CD4-positive, alpha-beta T cell treated with Interleukin-12 subunit alpha and Interleukin-12 subunit beta, for 1 hour (primary cell): Measurements from ENCODE around the gene DCAF16.
"Not testable (repeated sequence)": the region's sequence is repeated elsewhere in the genome, so short reads cannot be mapped to it uniquely, and the experiment has no call there.

Source experiments
- DNase-seq: peaks from one replicate; pipeline ENCODE4 v3.0.0-alpha.2; 2020

Gene DCAF16

DNA sequence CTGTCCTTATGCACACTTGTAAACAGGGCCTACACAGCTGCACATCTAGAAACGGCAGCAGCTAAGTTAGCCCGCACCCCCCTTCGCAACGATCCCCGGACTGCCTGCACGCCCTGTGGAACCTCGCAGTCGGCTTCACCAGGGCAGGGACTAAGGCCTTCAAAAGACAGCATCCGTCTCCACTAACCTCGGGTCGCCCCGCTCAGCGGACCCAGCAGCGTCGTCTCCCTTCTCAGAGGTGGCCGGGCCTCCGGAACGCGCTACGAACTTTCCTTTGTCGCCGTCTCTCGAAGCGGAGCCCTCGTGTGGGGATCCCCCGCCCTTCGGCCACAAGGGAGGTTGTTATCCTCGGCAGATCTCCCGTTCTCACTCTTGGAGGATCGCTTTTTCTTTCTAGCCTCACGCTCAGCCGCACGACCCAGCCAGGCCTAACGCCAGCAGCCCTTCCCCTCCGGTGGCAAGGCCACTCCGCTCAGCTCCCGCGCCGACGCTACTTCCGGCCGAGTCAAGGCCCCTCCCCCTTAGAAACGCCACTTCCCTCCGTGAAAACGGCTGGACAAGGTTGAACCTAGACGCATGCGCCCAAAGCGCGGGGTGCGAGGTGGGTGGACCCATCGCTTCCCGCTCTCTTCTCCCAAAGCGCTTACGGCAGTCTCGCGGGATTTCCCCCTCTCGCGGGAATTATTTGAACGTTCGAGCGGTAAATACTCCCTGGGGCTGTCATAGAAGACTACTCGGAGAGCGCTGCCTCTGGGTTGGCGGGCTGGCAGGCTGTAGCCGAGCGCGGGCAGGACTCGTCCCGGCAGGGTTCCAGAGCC is at the start of gene DCAF16, which contains the start of gene NCAPG:
TSS of gene DCAF16 (minus strand) at position 498 of the 818 bp plus-strand sequence. CDS start 6,616 bp downstream, outside the sequence.
TSS of gene NCAPG (plus strand) at position 720 of the 818 bp plus-strand sequence. CDS start 99 bp downstream, outside the sequence.
- peak; percentile 99 for DNase-seq

DNA sequence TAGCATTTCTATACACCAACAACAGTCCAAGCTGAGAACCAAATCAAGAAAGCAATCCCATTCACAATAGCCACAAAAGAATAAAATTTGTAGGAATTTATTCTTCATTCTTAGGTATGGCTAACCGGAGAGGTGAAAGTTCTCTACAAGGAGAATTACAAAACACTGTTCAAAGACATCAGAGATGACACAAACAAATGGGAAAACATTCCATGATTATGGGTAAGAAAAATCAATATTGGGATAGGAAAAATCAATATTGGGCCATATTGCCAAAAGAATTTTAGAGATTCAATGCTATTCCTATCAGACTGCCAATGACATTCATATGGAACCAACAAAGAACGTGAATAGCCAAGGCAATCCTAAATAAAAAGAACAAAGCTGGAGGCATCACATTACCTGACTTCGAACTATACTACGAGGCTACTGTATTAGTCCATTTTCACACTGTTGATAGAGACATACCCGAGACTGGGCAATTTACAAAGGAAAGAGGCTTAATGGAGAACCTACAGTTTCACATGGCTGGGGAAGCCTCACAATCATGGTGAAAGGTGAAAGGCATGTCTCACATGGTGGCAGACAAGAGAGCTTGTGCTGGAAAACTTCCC is 49.3 kb upstream of the DCAF16 start:
- no peak for DNase-seq

DNA sequence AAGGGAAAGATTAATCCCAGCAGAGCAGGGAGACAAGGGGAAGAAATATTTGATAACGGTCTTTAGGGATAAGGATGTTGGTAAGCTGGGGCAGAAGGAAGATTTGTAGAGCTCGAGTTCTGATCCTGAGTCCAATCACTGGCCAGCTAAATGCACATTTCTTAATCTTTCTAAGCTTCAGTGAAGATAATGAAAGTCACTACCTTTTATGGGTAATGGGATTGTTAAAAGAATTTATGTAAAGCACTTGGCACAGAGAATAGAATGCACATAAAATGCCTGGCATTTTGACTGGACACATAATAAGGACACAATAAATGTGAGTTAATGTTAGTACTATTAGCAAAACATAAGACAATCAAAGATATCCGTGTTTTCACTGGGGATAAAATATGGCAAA is 43.5 kb upstream of the DCAF16 start:
- DNase-seq, result no peak

DNA sequence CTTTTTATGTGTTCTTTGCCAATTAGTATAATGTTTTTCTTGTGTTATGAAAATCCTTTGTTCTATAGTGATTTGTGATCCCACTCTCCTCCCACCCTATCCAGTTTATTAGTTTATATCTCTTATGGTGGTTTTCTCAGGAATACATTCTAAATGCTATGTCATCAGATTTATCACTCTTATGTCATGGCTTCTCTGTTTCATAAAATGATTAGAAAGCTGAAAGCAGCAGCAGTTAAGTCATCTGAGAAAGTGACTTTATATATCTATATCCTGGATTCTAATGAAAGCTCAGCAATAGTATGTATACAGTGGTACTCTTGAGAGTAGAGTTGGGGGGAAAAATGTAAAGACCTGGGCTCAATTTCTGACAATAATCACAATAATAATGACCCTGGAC is 41.4 kb upstream of the DCAF16 start:
- DNase-seq, result no peak

DNA sequence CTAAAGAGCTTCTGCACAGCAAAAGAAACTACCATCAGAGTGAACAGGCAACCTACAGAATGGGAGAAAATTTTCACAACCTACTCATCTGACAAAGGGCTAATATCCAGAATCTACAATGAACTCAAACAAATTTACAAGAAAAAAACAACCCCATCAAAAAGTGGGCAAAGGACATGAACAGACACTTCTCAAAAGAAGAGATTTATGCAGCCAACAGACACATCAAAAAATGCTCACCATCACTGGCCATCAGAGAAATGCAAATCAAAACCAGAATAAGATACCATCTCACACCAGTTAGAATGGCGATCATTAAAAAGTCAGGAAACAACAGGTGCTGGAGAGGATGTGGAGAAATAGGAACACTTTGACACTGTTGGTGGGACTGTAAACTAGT is 39.7 kb upstream of the DCAF16 start:
- DNase-seq, result not testable (repeated sequence)

DNA sequence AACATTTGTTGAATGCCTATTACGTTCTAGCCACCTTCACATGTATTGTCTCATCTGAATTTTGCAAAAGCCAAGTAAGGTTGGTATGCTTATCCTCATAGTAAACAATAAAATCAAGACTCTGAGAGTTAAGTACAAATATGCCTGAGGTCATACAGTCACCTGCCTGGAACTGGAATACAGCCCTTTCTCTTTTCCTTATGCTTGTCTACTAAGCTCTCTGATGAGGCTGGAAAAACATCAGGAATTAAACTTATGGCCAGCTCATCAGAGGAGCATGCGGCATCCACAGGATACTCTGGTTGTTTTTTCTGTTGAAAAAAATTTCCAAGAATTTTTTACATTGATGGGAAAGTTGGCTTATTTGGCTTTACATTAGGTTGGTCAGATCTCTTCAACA is 35.7 kb upstream of the DCAF16 start:
- no peak for DNase-seq

DNA sequence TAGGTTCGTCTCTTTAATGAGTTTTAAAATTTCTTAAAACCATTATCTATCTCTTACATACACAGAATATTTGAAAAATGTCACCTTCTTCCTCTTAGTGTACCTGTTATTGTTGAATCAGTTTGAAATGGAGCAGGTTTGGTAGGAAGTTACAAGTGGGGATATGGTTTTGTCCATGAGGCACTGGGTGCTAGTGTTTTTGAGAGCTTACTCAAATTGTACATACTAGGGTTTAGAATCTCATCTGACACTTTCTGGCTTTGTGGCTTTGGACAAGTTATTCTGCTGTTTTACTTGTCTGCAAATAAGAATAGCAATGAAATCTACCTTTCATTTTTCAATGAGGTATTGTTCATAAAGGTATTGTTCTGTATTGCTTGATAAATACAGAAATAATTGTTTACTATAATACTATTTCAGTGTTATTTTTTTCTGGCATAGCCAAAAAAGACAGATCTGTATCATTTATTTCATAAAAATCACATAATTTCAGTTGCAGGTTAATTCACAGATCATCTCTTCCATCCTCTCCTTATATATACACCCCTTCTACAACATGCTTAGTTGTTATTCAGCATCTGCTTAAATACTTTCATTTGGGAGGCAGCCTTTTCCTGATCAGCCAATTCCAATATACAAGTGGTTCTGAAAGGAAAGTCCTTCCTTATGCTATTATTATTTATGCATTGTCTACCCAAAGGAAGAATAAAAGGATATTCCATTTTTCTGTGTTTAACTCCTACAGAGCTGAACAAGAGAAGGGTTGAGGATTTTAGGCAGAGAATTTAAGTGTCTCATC is 13.5 kb upstream of the DCAF16 start:
- DNase-seq, result no peak

DNA sequence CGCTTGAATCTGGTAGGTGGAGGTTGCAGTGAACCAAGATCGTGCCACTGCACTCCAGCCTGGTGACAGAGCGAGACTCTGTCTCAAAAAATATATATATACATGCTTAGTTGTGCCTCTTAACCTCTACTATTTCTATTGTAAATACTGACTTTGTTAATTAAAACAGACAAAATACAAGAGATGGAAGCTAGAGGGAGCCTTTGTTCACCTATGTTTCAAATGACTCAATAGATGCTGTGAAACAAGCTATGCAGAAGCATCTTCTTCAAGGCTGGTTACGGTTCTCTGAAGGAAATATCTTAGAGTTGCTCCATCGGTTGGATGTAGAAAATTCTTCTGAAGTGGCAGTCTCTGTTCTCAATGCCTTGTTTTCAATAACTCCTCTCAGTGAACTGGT is 6.5 kb upstream of the DCAF16 start:
- DNase-seq, result peak; percentile 65

DNA sequence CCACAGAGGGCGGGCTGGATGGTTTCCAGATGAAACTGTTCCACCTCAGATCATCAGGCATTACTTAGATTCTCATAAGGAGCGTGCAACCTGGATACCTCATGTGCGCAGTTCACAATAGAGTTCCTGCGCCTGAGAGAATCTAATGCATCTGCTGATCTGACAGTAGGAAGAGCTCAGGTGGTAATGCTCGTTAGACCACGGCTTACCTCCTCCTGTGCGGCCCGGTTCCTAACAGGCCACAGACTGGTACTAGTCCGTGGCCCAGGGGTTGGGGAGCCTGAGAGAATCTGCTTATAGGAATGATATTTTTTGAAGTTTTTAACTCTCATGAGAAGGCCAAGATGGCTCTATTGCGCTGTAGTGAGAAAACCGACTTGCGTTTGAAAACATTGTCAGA is 5.6 kb upstream of the DCAF16 start:
- DNase-seq, result no peak

DNA sequence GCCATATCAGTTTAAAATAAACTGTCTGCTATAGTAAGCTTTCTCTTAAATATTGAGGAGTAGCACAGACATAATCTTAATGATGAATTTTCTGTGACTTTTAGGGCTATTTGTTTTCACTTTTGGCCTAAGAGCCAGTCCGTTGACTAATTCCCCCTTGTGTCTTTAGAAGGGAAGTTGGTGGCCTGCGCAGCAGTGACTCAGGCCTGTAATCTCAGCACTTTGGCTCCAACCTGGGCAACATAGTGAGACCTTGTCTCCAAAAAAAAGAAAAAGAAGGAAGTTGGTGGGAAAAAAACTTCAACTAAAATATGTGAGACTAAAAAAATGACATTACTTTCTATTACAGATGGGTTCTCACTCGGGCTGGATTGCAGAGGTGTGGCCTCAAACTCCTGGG is 3.6 kb upstream of the DCAF16 start:
- DNase-seq, result no peak

DNA sequence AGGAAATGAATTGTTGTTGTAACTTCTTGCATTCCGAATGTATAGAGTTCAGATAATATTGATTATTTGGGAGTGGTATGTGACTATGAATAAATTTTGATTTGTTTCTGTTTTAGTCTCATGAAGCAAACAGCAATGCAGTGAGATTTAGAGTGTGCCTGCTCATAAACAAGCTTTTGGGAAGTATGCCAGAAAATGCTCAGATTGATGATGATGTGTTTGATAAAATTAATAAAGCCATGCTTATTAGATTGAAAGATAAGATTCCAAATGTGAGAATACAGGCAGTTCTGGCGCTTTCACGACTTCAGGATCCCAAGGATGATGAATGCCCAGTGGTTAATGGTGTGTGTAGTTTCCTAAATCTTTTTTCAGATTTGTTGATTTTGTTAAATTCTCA is 2.2 kb upstream of the DCAF16 start:
- no peak for DNase-seq

DNA sequence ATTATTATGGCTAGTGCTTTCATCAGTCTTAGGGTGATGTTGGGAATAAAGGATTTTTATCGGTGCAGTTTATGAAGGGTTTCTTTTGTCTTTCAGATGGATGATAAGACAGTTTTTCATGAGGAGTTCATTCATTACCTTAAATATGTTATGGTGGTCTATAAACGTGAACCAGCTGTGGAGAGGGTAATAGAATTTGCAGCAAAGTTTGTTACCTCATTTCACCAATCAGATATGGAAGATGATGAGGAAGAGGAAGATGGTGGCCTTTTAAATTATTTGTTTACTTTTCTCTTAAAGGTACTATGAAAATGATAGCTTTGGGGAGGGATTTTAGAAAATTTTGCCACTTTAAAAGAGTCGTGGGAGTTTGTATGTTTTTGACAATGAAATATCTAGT is 1.6 kb upstream of the DCAF16 start:
- no peak for DNase-seq

DNA sequence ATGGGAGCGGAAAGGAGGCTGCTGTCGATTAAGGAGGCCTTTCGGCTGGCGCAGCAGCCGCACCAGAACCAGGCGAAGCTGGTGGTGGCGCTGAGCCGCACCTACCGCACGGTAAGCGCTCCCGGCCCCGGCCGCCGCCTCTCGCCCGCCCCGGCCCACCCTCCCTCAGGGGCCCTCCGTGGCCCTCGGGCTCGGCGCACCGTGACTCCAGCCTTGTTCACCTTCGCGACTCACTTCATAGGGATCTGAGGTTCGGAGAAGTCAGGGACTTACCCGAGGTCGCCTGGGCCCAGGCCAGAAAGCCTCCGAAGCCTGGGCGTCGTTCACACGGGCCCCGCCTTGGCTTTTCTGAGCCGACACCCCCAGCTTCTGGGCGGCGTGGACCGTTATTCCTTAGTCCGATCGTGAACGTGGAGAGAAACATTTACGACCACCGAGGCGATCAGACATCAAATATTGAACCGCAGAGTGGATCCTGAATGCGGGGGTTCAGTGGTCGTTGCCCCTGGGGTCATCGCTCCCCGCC is 584 bp upstream of the DCAF16 start:
- DNase-seq, result no peak

DNA sequence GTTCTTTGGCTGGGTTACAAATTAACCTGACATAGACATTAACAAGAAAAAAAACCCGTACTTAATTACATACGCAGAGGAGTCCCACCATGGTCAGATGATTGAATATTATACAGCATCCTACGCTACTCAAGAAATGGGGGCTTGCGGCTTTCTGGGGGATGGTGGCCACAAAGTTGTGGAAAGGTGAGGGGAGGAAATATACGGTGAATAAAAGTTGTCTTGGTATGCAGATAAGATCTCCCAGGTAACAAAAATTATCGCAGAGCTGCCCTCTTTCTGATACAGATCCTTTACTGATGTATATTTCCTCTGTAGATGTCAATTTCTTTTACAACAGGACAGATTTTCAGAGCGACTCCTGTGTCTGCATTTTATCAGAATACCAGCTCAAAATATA is 890 bp downstream of the DCAF16 start:
- peak; percentile 20 for DNase-seq

DNA sequence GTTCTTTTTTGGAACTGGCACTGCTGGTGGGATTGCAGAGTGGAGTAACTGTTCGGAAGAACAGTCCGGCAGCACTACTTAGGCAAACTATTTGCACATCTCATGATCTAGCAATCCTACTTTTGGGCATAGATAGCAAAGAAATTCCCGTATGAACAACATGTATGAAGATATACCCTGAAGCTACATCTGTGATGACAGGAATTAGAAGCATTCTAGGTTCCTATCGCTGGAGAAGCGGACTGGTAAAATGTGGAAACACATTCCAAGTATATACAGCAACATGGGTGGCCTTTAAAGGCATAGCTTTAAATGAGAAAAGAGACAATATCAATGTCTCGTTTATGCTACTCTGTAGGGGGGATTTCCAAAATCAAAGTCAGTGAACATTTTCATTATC is 3.1 kb downstream of the DCAF16 start:
- no peak for DNase-seq

DNA sequence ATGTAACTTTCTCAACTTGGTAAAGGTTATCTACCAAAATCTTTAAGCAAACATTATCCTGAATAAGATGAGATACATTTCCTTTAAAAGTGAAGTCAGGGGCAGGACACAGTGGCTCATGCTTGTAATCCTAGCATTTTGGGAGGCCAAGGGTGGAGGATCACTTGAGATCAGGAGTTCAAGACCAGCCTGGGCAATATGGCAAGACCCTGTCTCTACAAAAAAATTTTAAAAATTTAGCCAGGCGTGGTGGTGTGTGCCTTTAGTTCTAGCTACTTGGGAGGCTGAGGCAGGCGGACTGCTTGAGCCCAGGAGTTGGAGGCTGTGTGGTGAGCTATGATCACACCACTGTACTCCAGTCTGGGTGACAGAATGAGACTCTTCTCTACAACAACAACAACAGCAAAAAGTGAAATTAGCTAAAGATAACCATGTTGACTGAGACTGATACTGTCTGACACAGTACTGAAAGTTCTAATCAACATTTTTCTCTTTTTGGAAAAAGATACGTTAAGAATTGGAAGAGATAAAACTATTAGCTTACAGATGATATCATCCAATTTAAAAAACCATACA is 4.9 kb downstream of the DCAF16 start:
- DNase-seq, result no peak

DNA sequence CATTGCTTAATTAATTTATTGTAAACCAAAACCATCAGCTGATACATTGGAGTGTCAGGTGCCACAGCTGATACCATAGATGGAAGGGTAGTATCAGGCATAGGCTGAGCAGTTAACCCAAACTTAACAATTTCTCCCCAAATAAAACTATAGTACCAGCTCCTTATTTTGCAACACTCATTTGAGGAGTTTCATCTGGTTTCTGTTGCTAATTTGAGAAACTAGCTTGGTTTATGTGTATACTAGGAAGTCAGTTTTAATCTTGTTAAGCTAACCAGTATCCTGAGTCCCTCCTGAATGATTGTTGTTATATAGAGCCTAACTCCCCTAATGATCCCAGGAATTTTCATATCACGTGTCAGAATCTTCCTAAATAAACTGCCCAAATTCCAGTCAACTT is 12.7 kb downstream of the DCAF16 start:
- no peak for DNase-seq

DNA sequence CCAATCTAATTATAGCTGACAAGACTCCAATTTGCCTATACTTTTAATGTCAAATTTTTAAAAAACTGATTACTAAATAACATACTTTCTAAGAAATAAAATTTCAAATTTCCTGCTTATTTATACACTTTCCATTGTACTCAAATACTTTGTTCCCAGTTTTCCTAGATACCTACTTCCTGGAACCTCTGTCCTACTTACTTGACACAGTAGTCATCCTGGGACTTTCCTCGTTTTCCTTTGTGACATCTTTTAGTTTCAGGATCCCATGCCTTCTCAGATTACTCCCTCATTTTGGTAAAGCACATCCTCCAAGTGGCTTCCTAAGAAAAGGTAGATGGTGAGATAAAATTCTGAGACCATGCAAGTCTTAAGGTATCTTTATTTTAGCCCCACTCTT is 15.8 kb downstream of the DCAF16 start:
- DNase-seq, result no peak

DNA sequence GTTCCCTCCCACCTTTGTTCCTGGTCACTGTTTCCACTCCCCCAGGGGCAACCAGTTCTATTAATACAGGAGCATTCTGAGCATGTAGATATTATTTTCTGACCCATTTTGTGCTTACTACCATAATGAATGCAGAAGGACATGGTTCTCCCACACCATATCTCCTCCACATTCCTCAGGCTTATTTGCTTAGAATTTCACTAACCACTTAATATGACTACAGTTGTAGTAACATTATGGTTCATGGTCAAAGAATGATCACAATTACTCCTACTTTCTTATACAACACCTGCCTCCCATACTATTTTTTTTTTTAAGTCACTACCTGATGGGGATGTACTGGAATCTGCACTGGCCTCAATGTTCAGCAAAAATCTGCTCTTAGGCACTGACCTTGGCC is 21.6 kb downstream of the DCAF16 start:
- DNase-seq, result no peak

DNA sequence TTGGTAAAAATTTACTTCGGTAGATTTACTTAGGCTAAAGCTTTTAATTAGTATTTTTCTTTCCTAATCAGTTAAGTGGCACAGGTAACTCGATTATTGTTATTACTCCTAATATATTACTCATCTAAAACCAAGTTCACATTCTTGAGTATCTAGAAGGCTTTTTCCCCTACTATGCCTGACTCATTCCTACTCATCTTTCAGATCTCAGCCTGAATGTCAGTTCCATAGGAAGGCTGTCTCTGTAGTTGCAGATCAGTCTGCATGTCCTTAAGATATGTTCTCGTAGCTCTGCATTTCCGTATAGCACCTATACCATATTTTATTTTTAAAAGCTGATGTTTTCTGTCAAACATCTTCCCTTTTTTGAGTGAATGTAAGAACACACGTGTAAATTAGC is 23.2 kb downstream of the DCAF16 start:
- no peak for DNase-seq

DNA sequence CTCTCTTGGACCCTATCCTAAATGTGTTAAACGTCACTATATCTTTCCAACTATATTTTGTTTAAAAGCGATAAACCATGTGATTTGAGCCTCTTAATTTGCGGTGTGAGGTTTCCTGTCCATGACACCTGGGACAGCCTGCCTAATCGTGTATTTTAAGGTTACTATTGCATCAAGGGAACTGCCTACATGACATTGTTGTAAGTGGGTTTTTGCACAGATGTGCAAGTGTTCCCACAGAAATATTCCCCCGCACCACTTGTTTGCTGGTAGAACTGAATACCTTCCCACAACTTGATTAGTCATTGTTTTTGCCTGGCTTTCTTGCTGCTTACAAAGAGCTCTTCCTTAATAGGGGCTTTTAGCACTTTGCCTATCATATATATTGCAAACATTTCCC is 24.0 kb downstream of the DCAF16 start:
- no peak for DNase-seq

DNA sequence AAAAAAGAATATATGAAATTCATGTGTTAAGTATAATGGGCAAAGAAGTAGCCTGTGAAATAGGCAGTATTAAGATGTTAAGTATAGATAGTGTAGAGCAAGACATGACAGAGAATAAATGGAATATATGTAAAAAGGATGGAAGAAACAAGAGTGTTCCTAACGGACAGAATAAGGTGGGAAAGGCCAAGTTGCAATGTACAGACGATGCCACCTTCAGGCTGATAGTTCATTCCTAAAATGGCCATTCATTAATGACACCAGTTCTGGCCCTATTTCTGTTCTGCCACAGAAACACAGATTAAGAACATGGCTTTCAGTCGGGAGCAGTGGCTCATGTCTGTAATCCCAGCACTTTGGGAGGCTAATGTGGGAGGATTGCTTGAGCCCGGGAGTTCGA is 24.7 kb downstream of the DCAF16 start:
- DNase-seq, result no peak
